CD4-positive, alpha-beta T cell (primary cell): Measurements from ENCODE around the gene GLRB. TPM values are rescaled to one million over a fixed set of nuclear protein-coding genes. Genes with fewer than 3 reads are reported as not detected.

Source experiments
- ATAC-seq: fragments of 200-7000 bp; cut with Tn5 transposase; one replicate; pipeline ENCODE4 v1.10.0; 2022; ENCODE audit warnings: mild to moderate bottlenecking; ENCODE audit not compliant: poor library complexity
- CTCF ChIA-PET: fragments of 350-600 bp; sonication (Branson Sonifier 250); formaldehyde crosslinking; loops from one replicate; lab custom pipeline; 2021; ENCODE audit warnings: antibody characterized with exemption, inconsistent platforms; lab: Charles Lee
- POLR2A ChIA-PET: fragments of 350-600 bp; sonication (Branson Sonifier 250); formaldehyde crosslinking; loops from one replicate; lab custom pipeline; 2021; ENCODE audit warnings: antibody characterized with exemption, inconsistent platforms; lab: Charles Lee
- DNase-seq, 14 experiments: peaks; one replicate each; pipeline ENCODE4 v3.0.0-alpha.2; 2013 to 2020; ENCODE audit warnings: mixed read lengths in 2 of 14
- H3K27ac ChIP-seq, 2 donors: one replicate each; pipeline versions ENCODE4 v1.5.1 to v1.7.0; 2013; ENCODE audit warnings: low read length in 2 of 2, low read depth in 1 of 2, mild to moderate bottlenecking in 1 of 2
- H3K27me3 ChIP-seq, 2 experiments: 1 replicate in 1 of 2; 2 replicates in 1 of 2; pipeline versions ENCODE4 v1.6.1 to v1.7.0; 2013; ENCODE audit warnings: low read length in 2 of 2, control low read depth in 1 of 2, mild to moderate bottlenecking in 1 of 2, moderate library complexity in 1 of 2; ENCODE audit not compliant: insufficient read depth in 2 of 2, control insufficient read depth in 1 of 2
- H3K36me3 ChIP-seq: one replicate; pipeline ENCODE4 v1.6.1; 2013; ENCODE audit warnings: low read length, control low read depth; ENCODE audit not compliant: insufficient read depth
- H3K4me1 ChIP-seq: one replicate; pipeline ENCODE4 v1.6.1; 2013; ENCODE audit warnings: low read length, control low read depth; ENCODE audit not compliant: insufficient read depth
- H3K4me3 ChIP-seq: one replicate; pipeline ENCODE4 v1.5.1; 2013; ENCODE audit warnings: mild to moderate bottlenecking, low read length, moderate library complexity
- H3K9me3 ChIP-seq, 2 experiments: 1 replicate in 1 of 2; 2 replicates in 1 of 2; pipeline versions ENCODE4 v1.6.1 to v1.7.0; 2013; ENCODE audit warnings: low read length in 2 of 2, mild to moderate bottlenecking in 2 of 2, control low read depth in 1 of 2, moderate library complexity in 1 of 2; ENCODE audit not compliant: control insufficient read depth in 1 of 2, insufficient read depth in 1 of 2
- H3K27ac Mint-ChIP-seq: one replicate; pipeline ENCODE4 v1.8.0; 2020; ENCODE audit warnings: mixed read lengths
- H3K27me3 Mint-ChIP-seq: one replicate; pipeline ENCODE4 v1.8.0; 2021; ENCODE audit warnings: mixed read lengths
- H3K36me3 Mint-ChIP-seq: one replicate; pipeline ENCODE4 v1.8.0; 2021; ENCODE audit warnings: low read depth, mixed read lengths
- H3K4me1 Mint-ChIP-seq: one replicate; pipeline ENCODE4 v1.8.0; 2021; ENCODE audit warnings: low read depth, mixed read lengths
- H3K4me3 Mint-ChIP-seq: one replicate; pipeline ENCODE4 v1.8.0; 2020; ENCODE audit warnings: mild to moderate bottlenecking, mixed read lengths
- H3K9me3 Mint-ChIP-seq: one replicate; pipeline ENCODE4 v1.8.0; 2020; ENCODE audit warnings: mixed read lengths
- intact Hi-C, 2 experiments: fragments of 100-400 bp; cut with DNase I in 1 of 2; cut with micrococcal nuclease in 1 of 2; formaldehyde crosslinking; loops; one replicate each; pipeline versions ENCODE4 v1.15.1 to v1.9.0; 2023 to 2025; cut with DNase I, micrococcal nuclease
- total RNA-seq, 174 experiments: library from RNA in 2 of 174; stranded (reverse) in 2 of 174; gene quantifications; one replicate each; pipeline ENCODE4 v1.2.3 and lab custom pipeline; 2021 to 2026
- TF ChIP-seq, protein P1 (sequence below): fragments of 200-600 bp; IDR thresholded peaks from one replicate; pipeline ENCODE4 v1.8.0; 2022; ENCODE audit warnings: antibody characterized with exemption, mild to moderate bottlenecking

The GLRB gene
- total RNA-seq, 2 experiments from 2014 or later: not detected

- no peak overlapping the region for H3K27ac Mint-ChIP-seq
- no peak overlapping the region for H3K4me3 ChIP-seq
- no peaks in the 10 kb centered on the region for H3K4me1 Mint-ChIP-seq
- no peaks in the 10 kb centered on the region for H3K9me3 ChIP-seq
- TF ChIP-seq, protein P1, sequence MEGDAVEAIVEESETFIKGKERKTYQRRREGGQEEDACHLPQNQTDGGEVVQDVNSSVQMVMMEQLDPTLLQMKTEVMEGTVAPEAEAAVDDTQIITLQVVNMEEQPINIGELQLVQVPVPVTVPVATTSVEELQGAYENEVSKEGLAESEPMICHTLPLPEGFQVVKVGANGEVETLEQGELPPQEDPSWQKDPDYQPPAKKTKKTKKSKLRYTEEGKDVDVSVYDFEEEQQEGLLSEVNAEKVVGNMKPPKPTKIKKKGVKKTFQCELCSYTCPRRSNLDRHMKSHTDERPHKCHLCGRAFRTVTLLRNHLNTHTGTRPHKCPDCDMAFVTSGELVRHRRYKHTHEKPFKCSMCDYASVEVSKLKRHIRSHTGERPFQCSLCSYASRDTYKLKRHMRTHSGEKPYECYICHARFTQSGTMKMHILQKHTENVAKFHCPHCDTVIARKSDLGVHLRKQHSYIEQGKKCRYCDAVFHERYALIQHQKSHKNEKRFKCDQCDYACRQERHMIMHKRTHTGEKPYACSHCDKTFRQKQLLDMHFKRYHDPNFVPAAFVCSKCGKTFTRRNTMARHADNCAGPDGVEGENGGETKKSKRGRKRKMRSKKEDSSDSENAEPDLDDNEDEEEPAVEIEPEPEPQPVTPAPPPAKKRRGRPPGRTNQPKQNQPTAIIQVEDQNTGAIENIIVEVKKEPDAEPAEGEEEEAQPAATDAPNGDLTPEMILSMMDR: no peak
- H3K36me3 Mint-ChIP-seq: no peaks in the 10 kb centered on the region
- intact Hi-C loops: no loop called here
- H3K27me3 ChIP-seq: no peaks in the 10 kb centered on the region
- DNase-seq (no peak), ATAC-seq (no peak)
- no peaks in the 10 kb centered on the region for H3K36me3 ChIP-seq
- POLR2A ChIA-PET: no interaction called here
- H3K27me3 Mint-ChIP-seq: no peaks in the 10 kb centered on the region
- CTCF ChIA-PET: no interaction called here
- no peak overlapping the region for H3K27ac ChIP-seq
- no peaks in the 10 kb centered on the region for H3K4me1 ChIP-seq
- no peaks in the 10 kb centered on the region for H3K9me3 Mint-ChIP-seq
- H3K4me3 Mint-ChIP-seq: no peak overlapping the region
These were observed 51.6 kb downstream of the GLRB start for GRCh38 chr4:157127571-157127970.

GRCh38 chr4:157128395-157128794 is 52.4 kb downstream of the GLRB start:
- H3K27ac ChIP-seq: no peak overlapping the region
- no peak overlapping the region for H3K4me3 ChIP-seq
- ChIA-PET CTCF (no interaction called here), POLR2A (no interaction called here)
- DNase-seq (no peak), ATAC-seq (no peak)
- no peaks in the 10 kb centered on the region for H3K27me3 Mint-ChIP-seq
- intact Hi-C loops: no loop called here
- H3K4me1 Mint-ChIP-seq: no peaks in the 10 kb centered on the region
- TF ChIP-seq, protein P1: no peak
- H3K9me3 ChIP-seq: no peaks in the 10 kb centered on the region
- no peaks in the 10 kb centered on the region for H3K36me3 Mint-ChIP-seq
- no peaks in the 10 kb centered on the region for H3K9me3 Mint-ChIP-seq
- no peak overlapping the region for H3K4me3 Mint-ChIP-seq
- H3K4me1 ChIP-seq: no peaks in the 10 kb centered on the region
- no peaks in the 10 kb centered on the region for H3K36me3 ChIP-seq
- H3K27ac Mint-ChIP-seq: no peak overlapping the region
- no peaks in the 10 kb centered on the region for H3K27me3 ChIP-seq

DNA sequence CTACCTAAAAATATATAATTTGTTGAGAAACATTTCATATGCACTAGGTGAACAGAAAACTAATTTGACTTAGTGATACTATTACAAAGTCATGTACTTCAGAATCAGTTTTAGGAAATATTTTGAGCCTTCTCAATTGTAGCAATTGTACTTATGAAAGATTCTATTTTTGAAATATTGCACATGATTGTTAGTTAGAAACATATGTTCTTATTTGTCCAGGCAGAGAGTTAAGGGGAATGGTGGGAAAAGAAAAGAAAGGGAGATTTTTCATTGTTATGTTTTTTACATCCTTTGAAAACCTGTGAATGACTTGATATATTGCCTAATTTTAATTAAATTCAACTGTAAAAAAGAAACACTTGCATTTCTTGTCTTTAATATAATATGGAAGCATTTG is 66.0 kb downstream of the GLRB start:
- H3K27me3 Mint-ChIP-seq: no peaks in the 10 kb centered on the region
- intact Hi-C loops: no loop called here
- DNase-seq (no peak), ATAC-seq (no peak)
- Histone ChIP-seq H3K36me3 (no peaks in the 10 kb centered on the region), H3K4me1 (no peaks in the 10 kb centered on the region), H3K9me3 (peaks cover 0 to 5% of the 10 kb centered on the region in 2 experiments), H3K4me3 (no peak overlapping the region), H3K27me3 (no peaks in the 10 kb centered on the region), H3K27ac (no peak overlapping the region)
- H3K9me3 Mint-ChIP-seq: peaks cover 8% of the 10 kb centered on the region
- H3K4me1 Mint-ChIP-seq: no peaks in the 10 kb centered on the region
- TF ChIP-seq, protein P1: no peak
- no peak overlapping the region for H3K27ac Mint-ChIP-seq
- H3K4me3 Mint-ChIP-seq: no peak overlapping the region
- POLR2A ChIA-PET: no interaction called here
- CTCF ChIA-PET: no interaction called here
- H3K36me3 Mint-ChIP-seq: no peaks in the 10 kb centered on the region
